H1 (cell line): ENCODE measurements around the gene GNAT1. TPM values are rescaled to one million over a fixed set of nuclear protein-coding genes. Genes with fewer than 3 reads are reported as not detected.

Experiments used
- SUZ12 ChIP-seq: fragments of 200-600 bp; sonication (generic); IDR thresholded peaks from 2 replicates; pipeline ENCODE4 v1.6.1; 2012; ENCODE audit warnings: mild to moderate bottlenecking, inconsistent platforms, low read length, moderate library complexity, mixed read lengths
- polyA plus RNA-seq, 7 experiments: library from polyadenylated mRNA; depleted of rRNA in 3 of 7; stranded (reverse) in 5 of 7; unstranded in 2 of 7; fragments of >200 nt in 5 of 7; fragments of 200-250 nt in 2 of 7; gene quantifications; 1 replicate in 5 of 7; 2 replicates in 1 of 7; 4 replicates in 1 of 7; pipeline versions ENCODE4 v1.2.1 to v1.2.3, GENCODE V29; 2011 to 2013; ENCODE audit warnings: missing spikeins in 2 of 7, mixed read lengths in 2 of 7
- total RNA-seq: library from RNA; stranded (reverse); fragmentation: NEBNext Ultra II Directional; extraction: Animal tissue kit (Norgen Biotek cat#: 25700); gene quantifications from 2 replicates; pipeline ENCODE4 v1.2.1, GENCODE V29; 2021

The GNAT1 gene
- total and polyA plus RNA-seq, 2 of the 8 experiments (the other 6 are each of a cell fraction or from before 2014, with no cell fraction given), result 0.08 TPM; not detected in 1

DNA sequence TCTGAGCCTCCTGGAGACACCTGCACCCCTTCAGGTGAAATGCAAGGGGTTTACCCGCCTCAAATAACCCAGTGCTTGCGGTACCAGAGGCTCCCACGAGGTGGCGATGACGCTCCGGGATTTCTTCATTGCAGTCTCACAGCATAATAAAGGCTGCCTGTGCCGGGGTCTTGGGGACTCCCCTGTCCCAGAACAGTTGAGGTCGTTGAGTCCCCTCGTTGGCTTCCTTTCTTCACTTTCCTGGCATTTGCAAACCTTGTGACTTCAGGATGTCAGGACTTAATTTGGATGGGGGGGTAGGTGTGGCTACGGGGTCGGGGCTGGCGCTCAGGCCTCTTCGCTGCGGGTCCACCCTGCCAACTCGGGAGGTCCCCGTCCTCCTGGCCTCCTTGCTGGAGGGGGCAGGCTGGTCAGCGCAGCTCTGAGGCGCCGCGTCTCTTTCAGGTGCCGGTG is 1.3 kb downstream of the GNAT1 start (continued):
- TF ChIP-seq SUZ12, result no peak
